Kidney (tissue), 14 donors: ENCODE measurements around the gene DUSP15. TPM values are rescaled to one million over a fixed set of nuclear protein-coding genes. Genes with fewer than 3 reads are reported as not detected.

Experiments
- DNase-seq, 5 donors: peaks; one replicate each; pipeline ENCODE4 v3.0.0-alpha.2; 2013 to 2020
- FAIRE-seq: peaks from 2 replicates; lab custom pipeline; 2012; peaks lifted over from hg19 to GRCh38; lab: Jason Lieb, UNC
- H3K27ac ChIP-seq, 2 donors: one replicate each; pipeline ENCODE4 v1.7.0; 2013; ENCODE audit warnings: low read depth in 2 of 2, low read length in 2 of 2, inconsistent platforms in 1 of 2
- H3K27me3 ChIP-seq: one replicate; pipeline ENCODE4 v1.7.1; 2013; ENCODE audit warnings: low read length, inconsistent platforms; ENCODE audit not compliant: control insufficient read depth, insufficient read depth
- H3K36me3 ChIP-seq, 3 donors: one replicate each; pipeline versions ENCODE4 v1.7.0 to v1.7.1; 2013; ENCODE audit warnings: low read length in 3 of 3, control low read depth in 1 of 3, inconsistent platforms in 1 of 3; ENCODE audit not compliant: insufficient read depth in 3 of 3, control insufficient read depth in 2 of 3
- H3K4me1 ChIP-seq, 3 donors: one replicate each; pipeline versions ENCODE4 v1.7.0 to v1.7.1; 2013; ENCODE audit warnings: low read length in 3 of 3, inconsistent platforms in 1 of 3, low read depth in 1 of 3; ENCODE audit not compliant: control insufficient read depth in 2 of 3, insufficient read depth in 2 of 3
- H3K4me3 ChIP-seq, 3 donors: one replicate each; pipeline versions ENCODE4 v1.7.0 to v1.8.1; 2013; ENCODE audit warnings: low read length in 3 of 3, control low read depth in 1 of 3, inconsistent platforms in 1 of 3
- H3K9ac ChIP-seq, 3 donors: one replicate each; pipeline versions ENCODE4 v1.7.0 to v1.7.1; 2013; ENCODE audit warnings: low read length in 3 of 3, control low read depth in 1 of 3, inconsistent platforms in 1 of 3
- H3K9me3 ChIP-seq, 3 donors: one replicate each; pipeline versions ENCODE4 v1.7.0 to v1.7.1; 2013; ENCODE audit warnings: low read length in 3 of 3, control low read depth in 1 of 3, inconsistent platforms in 1 of 3; ENCODE audit not compliant: control insufficient read depth in 2 of 3, insufficient read depth in 1 of 3
- CTCF ChIP-seq: IDR thresholded peaks from 3 replicates; pipeline ENCODE4 v1.5.1; 2012; ENCODE audit warnings: mild to moderate bottlenecking, moderate library complexity, borderline replicate concordance; ENCODE audit not compliant: insufficient read depth; ENCODE audit errors: extremely low read depth
- intact Hi-C: fragments of 100-400 bp; cut with DNase I; formaldehyde crosslinking; loops from one replicate; pipeline ENCODE4 v1.11.1; 2022
- polyA plus RNA-seq: library from polyadenylated mRNA; stranded (reverse); fragments of 350-450 nt; fragmentation: Illumina TruSeq; extraction: RNeasy Lipid Tissue Mini Kit (QIAGEN cat#74804); gene quantifications from one replicate; pipeline ENCODE4 v1.2.3, GENCODE V29; 2014; ENCODE audit warnings: low read depth, low replicate concordance; ENCODE audit not compliant: insufficient read depth
- total RNA-seq: library from RNA; stranded (reverse); fragmentation: NEBNext Ultra II Directional; extraction: Animal tissue kit (Norgen Biotek cat#: 25700); gene quantifications from one replicate; pipeline ENCODE4 v1.2.1, GENCODE V29; 2021
- donor health status: control.
- donor health status: control.
- donor health status: control.
- donor health status: control.
- donor health status: control.
- donor health status: DM: yes; HTN: yes; CAD: no.
- donor health status: Normal renal cell carcinoma (clear cell type).

The DUSP15 gene
- total and polyA plus RNA-seq, 2 donors from 2014 or later, result 13.2 to 143 TPM

- Histone ChIP-seq H3K27ac (no peak overlapping the region), H3K36me3 (no peaks in the 10 kb centered on the region), H3K4me3 (no peak overlapping the region), H3K9me3 (no peaks in the 10 kb centered on the region), H3K27me3 (no peaks in the 10 kb centered on the region), H3K4me1 (no peaks in the 10 kb centered on the region), H3K9ac (no peak overlapping the region)
- FAIRE-seq, result no peak
- no peak for DNase-seq
- no peak for TF ChIP-seq CTCF
- intact Hi-C loops, result no loop called here
Measured at GRCh38 chr20:31907046-31907445, 36.7 kb upstream of the DUSP15 start.

- DNase-seq (no peak), FAIRE-seq (no peak)
- intact Hi-C loops, result no loop called here
- Histone ChIP-seq H3K4me1 (no peaks in the 10 kb centered on the region), H3K36me3 (no peaks in the 10 kb centered on the region), H3K9ac (no peak overlapping the region), H3K27me3 (no peaks in the 10 kb centered on the region), H3K9me3 (no peaks in the 10 kb centered on the region), H3K4me3 (no peak overlapping the region), H3K27ac (no peak overlapping the region)
- no peak for TF ChIP-seq CTCF
Measured at GRCh38 chr20:31906001-31906400, 35.7 kb upstream of the DUSP15 start.

- Histone ChIP-seq H3K4me3 (no peak overlapping the region), H3K27ac (no peak overlapping the region), H3K9me3 (no peaks in the 10 kb centered on the region), H3K9ac (no peak overlapping the region), H3K36me3 (no peaks in the 10 kb centered on the region), H3K4me1 (no peaks in the 10 kb centered on the region), H3K27me3 (no peaks in the 10 kb centered on the region)
- DNase-seq, result no peak
- TF ChIP-seq CTCF, result no peak
- intact Hi-C loops, result no loop called here
- no peak for FAIRE-seq
Measured at GRCh38 chr20:31903627-31904386, 33.5 kb upstream of the DUSP15 start.

GRCh38 chr20:31901615-31902014, 31.3 kb upstream of the DUSP15 start:
- Histone ChIP-seq H3K9ac (no peak overlapping the region), H3K9me3 (no peaks in the 10 kb centered on the region), H3K4me3 (no peak overlapping the region), H3K27me3 (no peaks in the 10 kb centered on the region), H3K4me1 (no peaks in the 10 kb centered on the region), H3K36me3 (no peaks in the 10 kb centered on the region), H3K27ac (no peak overlapping the region)
- intact Hi-C loops, result no loop called here
- TF ChIP-seq CTCF, result no peak
- no peak for FAIRE-seq
- DNase-seq, result no peak
